AG04450 (cell line): ENCODE results near the gene CMKLR1. TPM values are rescaled to one million over a fixed set of nuclear protein-coding genes. Genes with fewer than 3 reads are reported as not detected.

Source experiments
- CTCF ChIA-PET: fragments of 300-600, 350-600 bp; formaldehyde crosslinking; extraction: SDS; loops from one replicate; lab custom pipeline; 2022; ENCODE audit warnings: antibody characterized with exemption, inconsistent platforms; lab: Charles Lee
- POLR2A ChIA-PET: fragments of 350-600 bp; formaldehyde crosslinking; extraction: SDS; loops from one replicate; lab custom pipeline; 2021; ENCODE audit warnings: antibody characterized with exemption, inconsistent platforms; lab: Yijun Ruan, JAX
- DNase-seq: peaks from one replicate; pipeline ENCODE4 v3.0.0-alpha.2; 2011; ENCODE audit warnings: low read depth, low spot score
- H3K27ac ChIP-seq: one replicate; pipeline ENCODE4 v1.5.1; 2012; ENCODE audit warnings: low read depth, low read length, control low read depth
- H3K27me3 ChIP-seq: one replicate; pipeline ENCODE4 v1.6.0; 2012; ENCODE audit warnings: low read length; ENCODE audit not compliant: control insufficient read depth, insufficient read depth
- H3K4me3 ChIP-seq: 2 replicates; pipeline ENCODE4 v1.5.1; 2011; ENCODE audit warnings: mild to moderate bottlenecking, low read depth, low read length, control low read depth
- H3K9me3 ChIP-seq: 2 replicates; pipeline ENCODE4 v1.5.1; 2012; ENCODE audit warnings: low read length; ENCODE audit not compliant: control insufficient read depth, insufficient read depth
- CTCF ChIP-seq: IDR thresholded peaks from 2 replicates; pipeline ENCODE4 v1.5.1; 2011; ENCODE audit warnings: low read depth, low read length, control low read depth, inconsistent platforms
- polyA plus RNA-seq: library from polyadenylated mRNA; depleted of rRNA; stranded (reverse); fragments of >200 nt; gene quantifications from 2 replicates; pipeline ENCODE4 v1.2.3, GENCODE V29; 2011

The CMKLR1 gene
- polyA plus RNA-seq, 1 experiment, result 0.12 TPM

DNA sequence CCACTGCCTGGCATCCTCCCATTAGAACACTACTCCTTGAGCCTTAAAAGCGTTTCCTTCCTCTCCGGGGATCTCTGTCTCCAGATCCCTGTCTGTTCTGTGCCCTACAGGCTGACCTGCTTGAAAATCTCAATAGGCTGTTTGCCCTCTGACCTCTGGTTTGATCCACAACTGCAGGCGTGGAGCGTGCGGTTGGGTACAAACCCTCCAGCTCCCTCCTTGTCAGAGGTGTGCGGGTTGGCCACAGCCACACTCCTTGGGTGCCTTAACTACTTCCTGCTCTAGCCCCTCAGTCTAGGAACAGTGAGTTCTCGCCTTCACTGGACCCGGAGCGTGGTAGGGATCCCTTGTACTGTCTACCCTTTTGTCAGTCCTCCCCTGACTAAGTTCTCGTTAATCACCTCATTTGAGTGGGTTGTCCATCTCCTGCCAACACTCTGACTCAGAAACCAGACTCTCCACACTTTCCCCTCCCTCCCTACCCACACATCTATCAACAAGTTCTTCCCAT lies 33.1 kb downstream of the CMKLR1 start:
- POLR2A ChIA-PET, result no interaction called here
- CTCF ChIA-PET, result no interaction called here
- DNase-seq, result no peak
- Histone ChIP-seq H3K9me3 (no peaks in the 10 kb centered on the region), H3K27ac (no peak overlapping the region), H3K27me3 (peaks cover 2% of the 10 kb centered on the region), H3K4me3 (no peak overlapping the region)
- no peak for TF ChIP-seq CTCF

GRCh38 chr12:108305520-108305919 lies 33.6 kb downstream of the CMKLR1 start:
- ChIA-PET CTCF (no interaction called here), POLR2A (no interaction called here)
- no peaks in the 10 kb centered on the region for H3K9me3 ChIP-seq
- DNase-seq, result peak; percentile 23
- TF ChIP-seq CTCF, result no peak
- H3K4me3 ChIP-seq, result no peak overlapping the region
- H3K27me3 ChIP-seq, result peaks cover 2% of the 10 kb centered on the region
- no peak overlapping the region for H3K27ac ChIP-seq

- ChIA-PET CTCF (no interaction called here), POLR2A (no interaction called here)
- Histone ChIP-seq H3K27me3 (peaks cover 5% of the 10 kb centered on the region), H3K27ac (no peak overlapping the region), H3K4me3 (no peak overlapping the region), H3K9me3 (no peaks in the 10 kb centered on the region)
- TF ChIP-seq CTCF, result no peak
- no peak for DNase-seq
Observed at GRCh38 chr12:108304633-108305032, 34.5 kb downstream of the CMKLR1 start.

DNA sequence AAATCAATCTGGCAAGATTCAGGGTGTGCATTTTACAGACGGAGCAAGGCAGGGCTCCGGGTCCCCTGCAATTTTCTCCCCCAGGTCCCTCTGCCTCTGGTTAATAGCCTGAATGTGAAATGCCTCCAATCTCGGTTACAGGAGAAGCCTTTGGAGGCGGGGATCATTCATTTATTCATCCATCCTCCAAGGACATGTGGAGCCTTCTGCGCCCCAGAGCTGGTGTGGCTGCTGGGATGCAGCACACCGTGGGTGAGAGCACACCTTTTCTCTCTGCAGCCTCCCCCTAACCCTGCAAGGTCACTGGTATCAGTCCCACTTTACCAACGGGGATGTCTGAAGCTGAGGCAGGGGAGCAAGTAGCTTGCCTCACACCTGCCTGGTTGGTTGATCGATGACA lies 35.4 kb downstream of the CMKLR1 start:
- TF ChIP-seq CTCF, result no peak
- ChIA-PET POLR2A (no interaction called here), CTCF (no interaction called here)
- H3K27ac ChIP-seq, result no peak overlapping the region
- H3K9me3 ChIP-seq, result no peaks in the 10 kb centered on the region
- peaks cover 5% of the 10 kb centered on the region for H3K27me3 ChIP-seq
- no peak overlapping the region for H3K4me3 ChIP-seq
- no peak for DNase-seq

GRCh38 chr12:108302403-108303311 lies 36.5 kb downstream of the CMKLR1 start:
- ChIA-PET POLR2A (no interaction called here), CTCF (no interaction called here)
- Histone ChIP-seq H3K9me3 (no peaks in the 10 kb centered on the region), H3K27me3 (peaks cover 5% of the 10 kb centered on the region), H3K4me3 (no peak overlapping the region), H3K27ac (no peak overlapping the region)
- TF ChIP-seq CTCF, result no peak
- no peak for DNase-seq
